ENCODE data around the gene CDC42BPB.

CDC42BPB gene

GRCh38 chr14:103064436-103064835 lies 7.1 kb upstream of the CDC42BPB start:
- no peak for TF ChIP-seq CTCF (IDR thresholded peaks at IDR 0.05; ENCODE audit: low read depth, low read length, missing control alignments)
- DNase-seq (ENCODE audit: low read depth) = no peak
- H3K4me3 ChIP-seq (ENCODE audit: low read depth, low read length) = no peak overlapping the region

- no peak overlapping the region for H3K4me3 ChIP-seq (ENCODE audit: low read depth, low read length)
- DNase-seq (ENCODE audit: low read depth) = no peak
- TF ChIP-seq CTCF (IDR thresholded peaks at IDR 0.05; ENCODE audit: low read depth, low read length, missing control alignments) = no peak
These were observed 4.2 kb upstream of the CDC42BPB start for GRCh38 chr14:103061482-103061976.

GRCh38 chr14:103059556-103059955 lies 2.2 kb upstream of the CDC42BPB start:
- no peak for DNase-seq (ENCODE audit: low read depth)
- no peak overlapping the region for H3K4me3 ChIP-seq (ENCODE audit: low read depth, low read length)
- no peak for TF ChIP-seq CTCF (IDR thresholded peaks at IDR 0.05; ENCODE audit: low read depth, low read length, missing control alignments)

GRCh38 chr14:103058164-103059055 lies 1.1 kb upstream of the CDC42BPB start:
- DNase-seq (ENCODE audit: low read depth) = no peak
- TF ChIP-seq CTCF (IDR thresholded peaks at IDR 0.05; ENCODE audit: low read depth, low read length, missing control alignments) = no peak
- H3K4me3 ChIP-seq (ENCODE audit: low read depth, low read length) = peak overlapping the region; percentile 82

- no peak for TF ChIP-seq CTCF (IDR thresholded peaks at IDR 0.05; ENCODE audit: low read depth, low read length, missing control alignments)
- H3K4me3 ChIP-seq (ENCODE audit: low read depth, low read length) = peak overlapping the region; percentile 82
- no peak for DNase-seq (ENCODE audit: low read depth)
These were observed 349 bp downstream of the CDC42BPB start for GRCh38 chr14:103057028-103057371.

GRCh38 chr14:103056322-103057027 lies 874 bp downstream of the CDC42BPB start:
- H3K4me3 ChIP-seq (ENCODE audit: low read depth, low read length) = peak overlapping the region; percentile 82
- TF ChIP-seq CTCF (IDR thresholded peaks at IDR 0.05; ENCODE audit: low read depth, low read length, missing control alignments) = no peak
- no peak for DNase-seq (ENCODE audit: low read depth)
